Natural killer cell (primary cell): ENCODE results near the gene FCGR1A. TPM values are rescaled to one million over a fixed set of nuclear protein-coding genes. Genes with fewer than 3 reads are reported as not detected.
"Not testable (repeated sequence)": the region's sequence is repeated elsewhere in the genome, so short reads cannot be mapped to it uniquely, and the experiment has no call there.

Experiments used
- ATAC-seq, 3 donors: fragments of 150-1000 bp in 2 of 3; fragments of 200-7000 bp in 1 of 3; cut with Tn5 transposase; 1 replicate in 1 of 3; 2 replicates in 2 of 3; pipeline ENCODE4 v1.10.0; 2021; ENCODE audit warnings: mild to moderate bottlenecking in 2 of 3, moderate library complexity in 2 of 3
- DNase-seq, 2 donors: peaks; one replicate each; pipeline versions ENCODE4 v3.0.0 to v3.0.0-alpha.2; 2013 to 2021; ENCODE audit warnings: mixed read lengths in 1 of 2
- H3K27ac ChIP-seq: one replicate; pipeline ENCODE4 v1.5.1; 2013; ENCODE audit warnings: mild to moderate bottlenecking, low read length
- H3K27me3 ChIP-seq: one replicate; pipeline ENCODE4 v1.6.1; 2013; ENCODE audit warnings: low read length; ENCODE audit not compliant: control insufficient read depth, insufficient read depth
- H3K36me3 ChIP-seq: one replicate; pipeline ENCODE4 v1.6.1; 2013; ENCODE audit warnings: low read length; ENCODE audit not compliant: control insufficient read depth, insufficient read depth
- H3K4me1 ChIP-seq: one replicate; pipeline ENCODE4 v1.6.1; 2013; ENCODE audit warnings: low read length; ENCODE audit not compliant: control insufficient read depth, insufficient read depth
- H3K4me3 ChIP-seq: one replicate; pipeline ENCODE4 v1.5.1; 2013; ENCODE audit warnings: low read length
- H3K9me3 ChIP-seq: one replicate; pipeline ENCODE4 v1.6.1; 2013; ENCODE audit warnings: low read length; ENCODE audit not compliant: control insufficient read depth, insufficient read depth
- H3K27ac Mint-ChIP-seq, 2 donors: one replicate each; pipeline ENCODE4 v1.8.0; 2022; ENCODE audit warnings: mild to moderate bottlenecking in 2 of 2, mixed read lengths in 2 of 2, moderate library complexity in 1 of 2
- H3K27me3 Mint-ChIP-seq, 2 donors: one replicate each; pipeline ENCODE4 v1.8.0; 2022; ENCODE audit warnings: low read depth in 2 of 2, mixed read lengths in 2 of 2
- H3K36me3 Mint-ChIP-seq: one replicate; pipeline ENCODE4 v1.8.0; 2022; ENCODE audit warnings: mixed read lengths
- H3K4me1 Mint-ChIP-seq, 2 donors: one replicate each; pipeline ENCODE4 v1.8.0; 2022; ENCODE audit warnings: mixed read lengths in 2 of 2
- H3K4me3 Mint-ChIP-seq: one replicate; pipeline ENCODE4 v1.8.0; 2022; ENCODE audit warnings: mild to moderate bottlenecking, moderate library complexity, mixed read lengths
- H3K9me3 Mint-ChIP-seq, 2 donors: one replicate each; pipeline ENCODE4 v1.8.0; 2022; ENCODE audit warnings: mixed read lengths in 2 of 2
- WGBS: methylation state at CpG from one replicate; pipeline ENCODE4 v1.1.7; 2013; ENCODE audit warnings: missing lambda C conversion rate; ENCODE audit not compliant: insufficient coverage; 5-methylcytosine and 5-hydroxymethylcytosine counted together
- intact Hi-C: fragments of 100-400 bp; cut with micrococcal nuclease; formaldehyde crosslinking; loops from one replicate; pipeline ENCODE4 v1.14.2; 2022
- total RNA-seq, 4 donors: library from RNA; stranded (reverse); fragments of 120-200 nt in 1 of 4; gene quantifications; one replicate each; pipeline versions ENCODE4 v1.2.3 to v1.2.4, GENCODE V29; 2013 to 2022

The FCGR1A gene
- total RNA-seq, 3 donors from 2014 or later (not counting 1 experiment from before 2014, with no cell fraction given), result 0.48 to 0.77 TPM; not detected in 1

DNA sequence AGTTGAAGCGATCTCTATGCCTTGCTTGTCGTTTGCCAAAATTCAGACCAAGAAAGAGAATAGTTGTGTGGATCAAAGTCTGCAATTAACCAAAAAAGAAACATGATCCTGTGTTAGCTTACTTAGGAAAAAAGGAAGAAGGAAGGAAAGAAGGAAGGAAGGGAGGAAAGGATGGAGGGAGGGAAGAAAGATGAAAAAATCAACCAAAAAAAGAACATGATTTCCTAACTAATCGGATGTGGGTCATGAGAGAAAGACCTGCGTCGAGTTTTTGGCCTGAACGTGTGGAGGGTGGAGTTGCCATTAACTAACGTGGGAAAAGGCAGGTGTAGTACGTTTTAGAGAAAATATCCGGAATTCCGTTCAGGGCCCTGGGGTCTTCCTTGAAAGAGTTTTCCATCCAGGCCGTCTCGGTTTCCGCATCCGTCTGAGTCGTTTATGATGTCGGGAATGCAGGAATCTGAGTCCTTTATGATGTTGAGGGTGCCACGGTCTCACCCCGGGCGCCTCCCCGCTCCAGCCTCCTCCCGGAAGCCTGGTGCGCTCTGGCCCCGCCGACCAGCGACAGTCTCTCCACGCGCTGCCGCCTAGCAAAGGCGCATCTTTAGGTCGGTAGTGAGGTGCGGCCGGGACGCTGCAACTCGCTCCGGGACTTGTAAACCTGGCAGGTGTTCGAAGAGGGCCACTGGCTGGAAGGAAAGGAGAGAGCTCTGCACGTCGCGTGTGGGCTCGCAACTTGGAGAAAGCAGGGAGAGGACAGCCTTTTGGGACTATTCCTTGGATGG is 34.9 kb upstream of the FCGR1A start:
- 5% methylated on average over 11 of the region's 40 CpGs for WGBS
- H3K27me3 Mint-ChIP-seq, H3K9me3 Mint-ChIP-seq, intact Hi-C loops, H3K9me3 ChIP-seq, H3K27ac Mint-ChIP-seq, H3K36me3 Mint-ChIP-seq, DNase-seq, H3K27me3 ChIP-seq, H3K4me1 ChIP-seq, H3K27ac ChIP-seq, H3K4me3 ChIP-seq, H3K4me1 Mint-ChIP-seq, H3K36me3 ChIP-seq: not testable (repeated sequence)
- H3K4me3 Mint-ChIP-seq, result peak overlapping the region; percentile 17
- ATAC-seq, result peak; percentile 34 to 64 (median 52)

- DNase-seq, intact Hi-C loops, H3K27ac Mint-ChIP-seq, H3K27me3 Mint-ChIP-seq, H3K4me1 ChIP-seq, H3K4me3 ChIP-seq, H3K36me3 Mint-ChIP-seq, ATAC-seq, H3K27me3 ChIP-seq, H3K4me3 Mint-ChIP-seq, H3K36me3 ChIP-seq, H3K4me1 Mint-ChIP-seq, H3K9me3 Mint-ChIP-seq, H3K9me3 ChIP-seq, H3K27ac ChIP-seq: not testable (repeated sequence)
- whole genome bisulfite sequencing, result no CpG with 5 or more reads among the region's 8 CpGs
Observed at GRCh38 chr1:149748144-149748500, 34.4 kb upstream of the FCGR1A start.

- DNase-seq, H3K4me3 Mint-ChIP-seq, H3K36me3 Mint-ChIP-seq, H3K9me3 Mint-ChIP-seq, H3K27me3 Mint-ChIP-seq, H3K4me1 ChIP-seq, H3K36me3 ChIP-seq, H3K4me3 ChIP-seq, H3K9me3 ChIP-seq, H3K27me3 ChIP-seq, H3K27ac Mint-ChIP-seq, ATAC-seq, H3K27ac ChIP-seq, H3K4me1 Mint-ChIP-seq, intact Hi-C loops: not testable (repeated sequence)
- 100% methylated on average over 1 of the region's 2 CpGs for WGBS
Observed at GRCh38 chr1:149750562-149750961, 31.9 kb upstream of the FCGR1A start.

- DNase-seq, intact Hi-C loops, H3K27me3 ChIP-seq, H3K4me3 ChIP-seq, H3K4me3 Mint-ChIP-seq, H3K27me3 Mint-ChIP-seq, H3K9me3 ChIP-seq, H3K36me3 ChIP-seq, H3K27ac Mint-ChIP-seq, H3K36me3 Mint-ChIP-seq, H3K4me1 Mint-ChIP-seq, ATAC-seq, H3K27ac ChIP-seq, H3K4me1 ChIP-seq, H3K9me3 Mint-ChIP-seq: not testable (repeated sequence)
- WGBS, result 89% methylated on average over 1 of the region's 1 CpG
Observed at GRCh38 chr1:149752186-149752585, 30.3 kb upstream of the FCGR1A start.

DNA sequence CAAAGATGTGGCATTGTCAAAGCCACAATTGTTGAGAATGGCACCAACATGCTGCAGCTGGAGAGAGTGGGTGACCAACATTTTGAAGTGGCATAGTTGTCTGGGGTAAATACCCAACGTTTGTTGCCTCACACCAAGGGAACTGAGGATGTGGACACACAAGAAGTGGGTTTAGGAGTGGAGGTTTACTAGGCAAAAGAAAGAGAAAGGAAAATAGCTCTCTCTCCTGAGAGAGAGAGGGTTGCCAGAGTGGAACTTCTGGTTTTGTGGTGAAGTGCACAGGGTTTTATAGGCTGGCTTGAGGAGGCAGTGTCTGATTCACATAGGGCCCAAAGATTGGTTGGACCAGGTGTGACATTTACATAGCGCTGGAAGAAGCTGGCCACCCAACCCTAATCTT is 29.0 kb upstream of the FCGR1A start:
- ATAC-seq, H3K9me3 ChIP-seq, H3K27me3 ChIP-seq, H3K36me3 ChIP-seq, H3K4me3 ChIP-seq, H3K4me1 Mint-ChIP-seq, H3K27ac Mint-ChIP-seq, intact Hi-C loops, H3K9me3 Mint-ChIP-seq, DNase-seq, H3K27ac ChIP-seq, H3K36me3 Mint-ChIP-seq, H3K4me3 Mint-ChIP-seq, H3K4me1 ChIP-seq, H3K27me3 Mint-ChIP-seq: not testable (repeated sequence)
- no CpG with 5 or more reads among the region's 2 CpGs for WGBS

DNA sequence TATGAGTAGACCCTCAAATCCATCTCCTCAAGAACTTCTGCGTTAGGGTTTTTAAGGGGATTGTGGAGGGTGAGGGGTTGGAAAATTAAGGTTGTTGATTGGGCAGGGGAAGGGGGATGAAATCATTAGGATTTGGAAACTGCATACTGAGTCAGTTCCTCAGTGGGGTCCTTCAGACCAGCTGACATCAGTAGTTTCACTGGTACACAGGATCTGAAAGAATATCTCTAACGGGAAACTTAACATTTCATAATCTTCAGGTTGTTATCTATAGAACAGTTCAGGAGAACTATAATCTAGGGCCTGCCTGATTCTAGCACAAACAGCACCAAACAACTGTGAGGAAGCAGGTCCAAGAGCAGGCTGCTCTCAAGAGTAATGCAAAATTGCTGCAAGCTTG is 27.2 kb upstream of the FCGR1A start:
- H3K27ac Mint-ChIP-seq, H3K27ac ChIP-seq, H3K4me1 ChIP-seq, H3K4me3 ChIP-seq, DNase-seq, H3K4me3 Mint-ChIP-seq, H3K9me3 Mint-ChIP-seq, H3K4me1 Mint-ChIP-seq, ATAC-seq, H3K36me3 ChIP-seq, H3K27me3 Mint-ChIP-seq, intact Hi-C loops, H3K27me3 ChIP-seq, H3K9me3 ChIP-seq, H3K36me3 Mint-ChIP-seq: not testable (repeated sequence)
- WGBS, result 91% methylated on average over 1 of the region's 2 CpGs

- H3K4me1 Mint-ChIP-seq, H3K27ac ChIP-seq, H3K4me3 ChIP-seq, H3K4me1 ChIP-seq, DNase-seq, H3K36me3 ChIP-seq, H3K4me3 Mint-ChIP-seq, H3K9me3 Mint-ChIP-seq, H3K27ac Mint-ChIP-seq, intact Hi-C loops, ATAC-seq, H3K36me3 Mint-ChIP-seq, H3K9me3 ChIP-seq, H3K27me3 ChIP-seq, H3K27me3 Mint-ChIP-seq: not testable (repeated sequence)
- WGBS, result no CpG with 5 or more reads among the region's 2 CpGs
Observed at GRCh38 chr1:149762294-149762693, 20.2 kb upstream of the FCGR1A start.

DNA sequence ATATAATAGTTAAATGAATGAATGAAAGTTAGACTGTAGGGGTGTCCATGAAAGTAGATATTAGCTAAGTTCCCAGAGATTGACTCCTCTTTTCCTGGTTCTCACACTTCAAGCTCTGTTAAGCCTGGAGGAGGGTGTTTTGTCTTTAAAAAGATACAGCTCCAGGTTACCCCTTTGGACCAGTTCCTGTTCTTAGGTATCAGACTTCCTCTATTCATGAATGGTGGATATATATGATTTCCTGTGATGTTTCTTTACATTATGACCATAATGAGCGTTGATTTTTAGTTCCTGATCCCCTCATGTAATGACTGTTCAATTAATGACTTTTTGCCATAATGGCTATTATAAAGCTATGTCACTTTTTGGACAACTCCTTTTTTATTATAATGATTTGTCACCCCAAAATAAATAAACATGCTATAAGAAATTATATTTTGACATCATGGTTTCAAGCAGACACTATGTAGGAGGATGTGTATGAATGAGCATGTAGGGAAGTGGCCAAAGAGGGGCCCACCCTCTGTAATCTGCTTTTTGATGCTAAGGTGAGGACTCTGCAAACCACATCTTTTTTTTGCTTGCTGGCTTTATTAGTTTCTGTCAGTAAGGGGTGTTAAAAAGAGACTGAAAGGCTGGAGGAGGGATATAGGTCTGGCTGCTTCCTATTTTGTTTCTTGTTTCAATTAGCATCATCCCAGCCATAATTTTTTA is 18.2 kb upstream of the FCGR1A start:
- H3K4me1 Mint-ChIP-seq, intact Hi-C loops, H3K27ac Mint-ChIP-seq, H3K27me3 ChIP-seq, H3K36me3 ChIP-seq, ATAC-seq, H3K27ac ChIP-seq, H3K4me3 Mint-ChIP-seq, DNase-seq, H3K9me3 ChIP-seq, H3K27me3 Mint-ChIP-seq, H3K4me3 ChIP-seq, H3K9me3 Mint-ChIP-seq, H3K36me3 Mint-ChIP-seq, H3K4me1 ChIP-seq: not testable (repeated sequence)
- no CpG with 5 or more reads among the region's 1 CpG for WGBS
